NCI-H69 (cell line): ENCODE data around the gene CYP2A13.
"Not testable (repeated sequence)": the region's sequence is repeated elsewhere in the genome, so short reads cannot be mapped to it uniquely, and the experiment has no call there.

Source experiments
- DNase-seq: peaks from one replicate; lab custom pipeline; 2025; lab: John Stamatoyannopoulos, UW

CYP2A13 gene

GRCh38 chr19:41120929-41121911, 33.0 kb downstream of the CYP2A13 start:
- DNase-seq: not testable (repeated sequence)

- DNase-seq: not testable (repeated sequence)
Observed at GRCh38 chr19:41122846-41123245, 34.6 kb downstream of the CYP2A13 start.

GRCh38 chr19:41123716-41124294, 35.6 kb downstream of the CYP2A13 start:
- no peak for DNase-seq

GRCh38 chr19:41126765-41127203, 38.5 kb downstream of the CYP2A13 start:
- DNase-seq: peak; percentile 10

- DNase-seq: not testable (repeated sequence)
Observed at GRCh38 chr19:41127362-41127761, 39.1 kb downstream of the CYP2A13 start.

GRCh38 chr19:41127801-41128300, 39.6 kb downstream of the CYP2A13 start:
- DNase-seq: peak; percentile 70

GRCh38 chr19:41128692-41129091, 40.4 kb downstream of the CYP2A13 start:
- no peak for DNase-seq

- DNase-seq: no peak
Observed at GRCh38 chr19:41131186-41131585, 42.9 kb downstream of the CYP2A13 start.

- DNase-seq: no peak
Observed at GRCh38 chr19:41133260-41133659, 45.0 kb downstream of the CYP2A13 start.

- no peak for DNase-seq
Observed at GRCh38 chr19:41134616-41135015, 46.4 kb downstream of the CYP2A13 start.

- DNase-seq: peak; percentile 3
Observed at GRCh38 chr19:41135390-41136384, 47.4 kb downstream of the CYP2A13 start.

GRCh38 chr19:41136636-41137455, 48.6 kb downstream of the CYP2A13 start:
- no peak for DNase-seq

- DNase-seq: peak; percentile 73
Observed at GRCh38 chr19:41144403-41144802, 56.2 kb downstream of the CYP2A13 start.
